HL-60/S4 (cell line): Measurements from ENCODE around the gene CACNA2D1.
"Not testable (repeated sequence)": the region's sequence is repeated elsewhere in the genome, so short reads cannot be mapped to it uniquely, and the experiment has no call there.

Source experiments
- in situ Hi-C: fragments of 300-500 bp; cut with MboI; formaldehyde crosslinking; loops from 2 replicates; pipeline ENCODE4 v1.14.3; 2022; ENCODE audit warnings: low sequenced_read_pairs

CACNA2D1 gene

GRCh38 chr7:82053453-82054032 is 390.0 kb downstream of the CACNA2D1 start:
- in situ Hi-C loops: no loop called here

GRCh38 chr7:82051601-82052000 is 392.0 kb downstream of the CACNA2D1 start:
- in situ Hi-C loops: no loop called here

DNA sequence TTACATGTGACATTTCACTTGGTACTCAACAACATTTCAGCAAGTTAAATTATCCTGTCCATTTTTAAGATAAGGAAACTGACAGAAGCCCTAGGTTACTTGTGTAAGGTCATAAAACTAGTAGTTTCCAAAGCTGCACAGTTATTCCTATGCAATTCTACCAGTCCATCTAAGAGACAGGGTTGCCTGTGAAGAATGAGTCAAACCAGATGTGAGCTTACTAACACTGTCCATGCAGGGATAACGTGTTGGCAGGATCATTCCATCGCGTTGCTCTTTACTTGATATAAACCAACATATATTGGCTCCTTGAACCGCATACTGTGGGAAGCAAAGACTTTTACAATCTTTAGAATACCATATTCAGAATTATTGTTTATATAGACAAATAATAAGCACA is 392.8 kb downstream of the CACNA2D1 start:
- in situ Hi-C loops: no loop called here

DNA sequence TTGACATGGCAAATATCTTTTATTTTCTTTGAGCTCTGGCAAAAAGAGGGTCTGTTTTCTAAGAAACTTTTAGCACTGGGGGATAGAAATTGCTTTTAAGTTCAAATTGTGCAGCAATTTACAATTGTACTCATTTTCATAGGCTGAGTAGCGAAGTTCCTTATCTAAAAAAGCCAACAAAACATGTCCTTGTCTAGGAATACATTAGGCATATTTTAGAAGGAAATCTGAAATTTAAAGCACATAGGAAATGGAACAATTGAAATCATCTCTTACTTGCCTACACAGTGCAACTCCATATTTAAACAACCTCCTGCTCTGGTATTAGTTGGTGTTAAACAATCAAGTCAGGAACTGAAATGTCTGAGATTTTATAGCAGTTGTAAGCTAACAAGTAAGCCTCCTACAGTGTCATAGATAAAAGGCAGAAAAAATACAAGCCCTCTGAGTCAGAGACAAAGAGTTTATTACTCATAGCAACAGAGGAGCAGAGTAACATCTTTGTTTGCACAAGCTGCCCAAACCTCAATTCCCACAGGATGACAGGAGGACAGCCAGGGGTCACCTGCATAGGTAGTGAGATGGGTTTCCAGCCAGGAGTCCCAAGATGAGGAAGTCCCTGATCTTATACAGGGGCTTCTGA is 393.6 kb downstream of the CACNA2D1 start:
- in situ Hi-C loops: loop anchor here (25.0 kb wide), 1 partner anchor 537 kb away; no protein-coding TSS in a partner anchor

- in situ Hi-C loops: loop anchor here (25.0 kb wide), 1 partner anchor 538 kb away; no protein-coding TSS in a partner anchor
Observed at GRCh38 chr7:82049442-82049841, 394.1 kb downstream of the CACNA2D1 start.

GRCh38 chr7:82044497-82045080 is 399.0 kb downstream of the CACNA2D1 start:
- in situ Hi-C loops: loop anchor here (25.0 kb wide), 1 partner anchor 543 kb away; no protein-coding TSS in a partner anchor

DNA sequence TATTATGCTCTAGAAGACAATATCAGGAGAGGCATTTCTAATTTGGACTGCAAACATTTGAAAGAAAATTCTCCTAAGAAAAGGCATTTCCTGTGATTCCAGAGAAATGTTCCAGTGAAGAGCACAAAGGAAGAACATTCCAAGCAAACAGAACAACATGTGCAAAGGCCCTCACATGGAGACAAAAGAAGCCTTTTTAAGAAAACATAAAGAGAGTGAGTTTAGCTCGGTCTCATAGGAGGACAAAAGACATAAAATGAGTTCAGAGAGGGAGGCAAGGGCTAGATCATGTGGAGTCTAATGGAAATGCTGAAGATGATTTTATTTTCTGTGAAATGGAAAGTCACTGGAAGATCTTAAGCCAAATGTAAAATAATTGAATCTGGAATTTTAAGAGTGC is 404.0 kb downstream of the CACNA2D1 start:
- in situ Hi-C loops: loop anchor here (25.0 kb wide), 1 partner anchor 548 kb away; no protein-coding TSS in a partner anchor

GRCh38 chr7:82036146-82036886 is 407.3 kb downstream of the CACNA2D1 start:
- in situ Hi-C loops: loop anchor here (25.0 kb wide), 1 partner anchor 551 kb away; no protein-coding TSS in a partner anchor

- in situ Hi-C loops: loop anchor here (25.0 kb wide), 1 partner anchor 552 kb away; no protein-coding TSS in a partner anchor
Observed at GRCh38 chr7:82035456-82035855, 408.1 kb downstream of the CACNA2D1 start.

GRCh38 chr7:82032901-82033300 is 410.7 kb downstream of the CACNA2D1 start:
- in situ Hi-C loops: loop anchor here (25.0 kb wide), 1 partner anchor 554 kb away; no protein-coding TSS in a partner anchor

GRCh38 chr7:82029236-82029913 is 414.2 kb downstream of the CACNA2D1 start:
- in situ Hi-C loops: loop anchor here (25.0 kb wide), 1 partner anchor 558 kb away; no protein-coding TSS in a partner anchor

DNA sequence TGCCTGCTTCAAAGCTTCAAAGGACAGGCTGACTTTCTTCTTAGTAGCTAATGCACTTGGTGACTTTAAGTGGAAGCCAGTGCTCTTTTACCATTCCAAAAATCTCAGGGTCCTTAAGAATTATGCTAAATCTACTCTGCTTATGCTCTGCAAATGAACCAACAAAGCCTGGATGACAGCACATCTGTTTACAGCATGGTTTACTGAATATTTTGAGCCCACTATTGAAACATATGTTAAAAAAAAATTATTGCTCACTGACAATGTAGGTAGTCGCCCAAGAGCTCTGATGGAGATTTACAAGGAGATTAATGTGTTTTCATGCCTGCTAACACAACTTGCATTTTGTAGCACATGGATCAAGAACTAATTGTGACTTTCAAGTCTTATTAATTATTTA is 415.5 kb downstream of the CACNA2D1 start:
- in situ Hi-C loops: loop anchor here (25.0 kb wide), 1 partner anchor 559 kb away; no protein-coding TSS in a partner anchor

GRCh38 chr7:82021713-82022112 is 421.9 kb downstream of the CACNA2D1 start:
- in situ Hi-C loops: no loop called here

GRCh38 chr7:82021036-82021435 is 422.5 kb downstream of the CACNA2D1 start:
- in situ Hi-C loops: no loop called here

GRCh38 chr7:82019551-82020475 is 423.8 kb downstream of the CACNA2D1 start:
- in situ Hi-C loops: no loop called here

- in situ Hi-C loops: no loop called here
Observed at GRCh38 chr7:82018226-82018625, 425.4 kb downstream of the CACNA2D1 start.

DNA sequence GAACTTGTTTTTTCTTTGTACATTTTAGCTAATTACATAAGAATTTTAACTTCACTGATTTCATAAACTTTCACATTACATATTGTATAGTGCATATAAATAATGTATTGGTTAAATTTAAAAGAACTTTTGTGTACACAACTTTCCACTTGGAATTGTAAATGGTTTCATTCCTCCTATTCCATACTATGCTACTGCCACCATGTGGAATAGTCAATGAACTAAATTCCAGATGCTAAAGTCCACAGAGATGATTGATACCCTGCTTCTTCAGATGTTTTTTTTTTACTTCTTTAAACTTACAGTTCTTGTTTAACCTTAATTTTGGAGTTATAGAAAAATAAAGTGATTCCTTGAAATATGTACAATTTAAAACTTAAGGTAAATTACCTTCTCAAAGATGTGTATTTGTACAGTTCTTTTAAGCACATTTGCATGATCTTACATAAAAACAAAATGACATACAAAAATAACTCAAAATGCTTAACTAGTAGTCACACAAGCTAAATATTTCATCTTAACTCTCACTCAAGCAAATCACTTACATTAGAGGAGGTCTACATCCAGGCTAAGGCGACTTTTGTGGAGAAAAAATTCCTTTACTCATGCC is 426.1 kb downstream of the CACNA2D1 start:
- in situ Hi-C loops: no loop called here

- in situ Hi-C loops: no loop called here
Observed at GRCh38 chr7:82015751-82016150, 427.8 kb downstream of the CACNA2D1 start.

GRCh38 chr7:82014574-82014973 is 429.0 kb downstream of the CACNA2D1 start:
- in situ Hi-C loops: not testable (repeated sequence)
